Measurements from ENCODE around the gene GPHN.

Gene GPHN

DNA sequence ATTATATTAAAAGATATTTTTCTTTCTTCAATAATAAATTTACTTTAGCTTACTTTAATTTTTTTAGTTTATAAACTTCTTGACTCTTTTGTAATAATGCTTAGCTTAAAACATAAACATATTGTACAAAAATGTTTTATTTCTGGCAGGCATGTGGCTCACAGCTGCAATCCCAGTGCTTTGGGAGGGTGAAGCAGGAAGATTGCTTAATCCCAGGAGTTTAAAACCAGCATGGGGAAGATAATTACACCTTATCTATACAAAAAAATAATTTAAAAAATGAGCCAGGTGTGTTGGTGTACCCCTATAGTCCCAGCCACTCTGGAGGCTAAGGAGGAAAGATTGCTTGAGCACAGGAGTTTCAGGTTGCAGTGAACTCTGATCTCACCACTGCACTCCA, 120.7 kb downstream of the GPHN start:
- Histone ChIP-seq H2BK120ac (ENCODE audit: insufficient read depth, low read length, poor library complexity) (no peak overlapping the region), H4K91ac (ENCODE audit: low read depth, low read length) (no peak overlapping the region), H3K18ac (ENCODE audit: low read length) (no peak overlapping the region), H3K9ac (ENCODE audit: low read length) (no peak overlapping the region), H3K9me3 (ENCODE audit: insufficient read depth, low read depth, low read length) (no peaks in the 10 kb centered on the region), H3K27ac (ENCODE audit: low read depth, low read length) (no peak overlapping the region), H4K12ac (ENCODE audit: low read depth, low read length) (no peak overlapping the region), H2AK5ac (ENCODE audit: low read length) (no peak overlapping the region), H3K4me3 (ENCODE audit: low read depth, low read length) (no peak overlapping the region), H3K4me1 (ENCODE audit: control insufficient read depth in 1 of 2, insufficient read depth in 2 of 2, low read length in 2 of 2) (no peaks in the 10 kb centered on the region), H2BK12ac (ENCODE audit: low read length) (no peak overlapping the region), H3K4ac (ENCODE audit: low read depth, low read length) (no peak overlapping the region), H2BK5ac (ENCODE audit: low read depth, low read length, poor library complexity) (no peak overlapping the region), H3K4me2 (ENCODE audit: low read length) (no peak overlapping the region), H3K79me1 (ENCODE audit: low read length) (no peaks in the 10 kb centered on the region), H3K14ac (ENCODE audit: low read length) (no peak overlapping the region), H3K27me3 (ENCODE audit: insufficient read depth, low read length) (no peaks in the 10 kb centered on the region), H3K36me3 (ENCODE audit: control insufficient read depth in 1 of 2, insufficient read depth in 2 of 2, low read length in 2 of 2) (no peaks in the 10 kb centered on the region), H3K79me2 (ENCODE audit: control insufficient read depth, insufficient read depth, low read length, poor library complexity) (no peaks in the 10 kb centered on the region), H4K8ac (ENCODE audit: low read depth, low read length) (no peak overlapping the region), H2AFZ (ENCODE audit: insufficient read depth, low read length, poor library complexity) (no peak overlapping the region), H3K23ac (ENCODE audit: low read length) (no peak overlapping the region)
- peak; percentile 27 to 71 for DNase-seq

DNA sequence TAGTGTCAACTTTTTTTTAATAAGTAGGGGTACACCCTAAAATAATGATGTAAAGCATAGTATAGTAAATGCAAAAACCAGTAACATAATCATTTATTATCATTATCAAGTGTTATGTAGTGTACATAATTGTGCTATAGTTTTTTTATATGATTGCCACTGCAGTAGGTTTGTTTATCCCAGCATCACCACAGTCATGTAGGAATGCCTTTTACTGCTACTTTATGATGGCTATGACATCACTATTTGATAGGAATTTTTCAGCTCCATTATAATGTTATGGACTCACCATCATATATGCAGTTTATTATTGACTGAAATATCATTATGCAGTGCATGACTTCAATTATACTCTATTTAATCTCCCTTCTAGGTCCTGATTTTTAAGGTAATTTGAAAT, 121.6 kb downstream of the GPHN start:
- Histone ChIP-seq H2BK5ac (ENCODE audit: low read depth, low read length, poor library complexity) (no peak overlapping the region), H3K4me2 (ENCODE audit: low read length) (no peak overlapping the region), H2AFZ (ENCODE audit: insufficient read depth, low read length, poor library complexity) (no peak overlapping the region), H3K4me1 (ENCODE audit: control insufficient read depth in 1 of 2, insufficient read depth in 2 of 2, low read length in 2 of 2) (no peaks in the 10 kb centered on the region), H3K18ac (ENCODE audit: low read length) (no peak overlapping the region), H3K9ac (ENCODE audit: low read length) (no peak overlapping the region), H3K27ac (ENCODE audit: low read depth, low read length) (no peak overlapping the region), H4K12ac (ENCODE audit: low read depth, low read length) (no peak overlapping the region), H3K27me3 (ENCODE audit: insufficient read depth, low read length) (no peaks in the 10 kb centered on the region), H3K4me3 (ENCODE audit: low read depth, low read length) (no peak overlapping the region), H3K36me3 (ENCODE audit: control insufficient read depth in 1 of 2, insufficient read depth in 2 of 2, low read length in 2 of 2) (no peaks in the 10 kb centered on the region), H3K9me3 (ENCODE audit: insufficient read depth, low read depth, low read length) (no peaks in the 10 kb centered on the region), H2BK12ac (ENCODE audit: low read length) (no peak overlapping the region), H2BK120ac (ENCODE audit: insufficient read depth, low read length, poor library complexity) (no peak overlapping the region), H3K23ac (ENCODE audit: low read length) (no peak overlapping the region), H2AK5ac (ENCODE audit: low read length) (no peak overlapping the region), H3K4ac (ENCODE audit: low read depth, low read length) (no peak overlapping the region), H4K8ac (ENCODE audit: low read depth, low read length) (no peak overlapping the region), H3K79me2 (ENCODE audit: control insufficient read depth, insufficient read depth, low read length, poor library complexity) (no peaks in the 10 kb centered on the region), H4K91ac (ENCODE audit: low read depth, low read length) (no peak overlapping the region), H3K79me1 (ENCODE audit: low read length) (no peaks in the 10 kb centered on the region), H3K14ac (ENCODE audit: low read length) (no peak overlapping the region)
- peak; percentile 31 to 78 for DNase-seq

DNA sequence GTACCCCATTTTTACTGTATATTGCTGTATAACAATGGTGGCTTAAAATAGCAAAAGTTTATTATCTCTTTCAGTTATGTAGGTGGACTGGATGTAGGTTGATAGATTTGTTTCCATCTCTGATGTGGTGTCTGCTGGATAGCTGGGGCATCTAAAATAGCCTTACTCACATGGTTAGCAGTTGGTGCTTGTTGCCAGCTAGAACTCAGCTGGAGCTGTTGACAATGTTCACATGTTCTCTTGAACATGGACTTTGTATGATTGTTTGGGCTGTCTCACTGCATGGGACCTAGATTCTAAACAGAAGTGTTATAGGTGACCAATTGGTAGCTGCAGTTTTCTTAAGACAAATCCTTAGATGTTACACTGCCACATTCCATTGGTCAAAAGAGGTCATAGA, 126.9 kb downstream of the GPHN start:
- H3K36me3 ChIP-seq (ENCODE audit: control insufficient read depth in 1 of 2, insufficient read depth in 2 of 2, low read length in 2 of 2) = no peaks in the 10 kb centered on the region
- peaks cover 2 to 3% of the 10 kb centered on the region in 2 experiments for H3K4me1 ChIP-seq (ENCODE audit: control insufficient read depth in 1 of 2, insufficient read depth in 2 of 2, low read length in 2 of 2)
- H3K23ac ChIP-seq (ENCODE audit: low read length) = no peak overlapping the region
- H2AFZ ChIP-seq (ENCODE audit: insufficient read depth, low read length, poor library complexity) = no peak overlapping the region
- no peak overlapping the region for H3K4me3 ChIP-seq (ENCODE audit: low read depth, low read length)
- H3K79me2 ChIP-seq (ENCODE audit: control insufficient read depth, insufficient read depth, low read length, poor library complexity) = no peaks in the 10 kb centered on the region
- no peak overlapping the region for H2BK120ac ChIP-seq (ENCODE audit: insufficient read depth, low read length, poor library complexity)
- no peak overlapping the region for H3K4ac ChIP-seq (ENCODE audit: low read depth, low read length)
- H4K8ac ChIP-seq (ENCODE audit: low read depth, low read length) = no peak overlapping the region
- H4K12ac ChIP-seq (ENCODE audit: low read depth, low read length) = no peak overlapping the region
- H3K9me3 ChIP-seq (ENCODE audit: insufficient read depth, low read depth, low read length) = no peaks in the 10 kb centered on the region
- H3K27ac ChIP-seq (ENCODE audit: low read depth, low read length) = no peak overlapping the region
- H3K27me3 ChIP-seq (ENCODE audit: insufficient read depth, low read length) = no peaks in the 10 kb centered on the region
- no peak overlapping the region for H4K91ac ChIP-seq (ENCODE audit: low read depth, low read length)
- H3K14ac ChIP-seq (ENCODE audit: low read length) = no peak overlapping the region
- H3K4me2 ChIP-seq (ENCODE audit: low read length) = no peak overlapping the region
- no peaks in the 10 kb centered on the region for H3K79me1 ChIP-seq (ENCODE audit: low read length)
- no peak overlapping the region for H2AK5ac ChIP-seq (ENCODE audit: low read length)
- H2BK5ac ChIP-seq (ENCODE audit: low read depth, low read length, poor library complexity) = no peak overlapping the region
- H3K9ac ChIP-seq (ENCODE audit: low read length) = no peak overlapping the region
- H3K18ac ChIP-seq (ENCODE audit: low read length) = no peak overlapping the region
- peak in 1 of 2 donors; percentile 19 for DNase-seq
- no peak overlapping the region for H2BK12ac ChIP-seq (ENCODE audit: low read length)

DNA sequence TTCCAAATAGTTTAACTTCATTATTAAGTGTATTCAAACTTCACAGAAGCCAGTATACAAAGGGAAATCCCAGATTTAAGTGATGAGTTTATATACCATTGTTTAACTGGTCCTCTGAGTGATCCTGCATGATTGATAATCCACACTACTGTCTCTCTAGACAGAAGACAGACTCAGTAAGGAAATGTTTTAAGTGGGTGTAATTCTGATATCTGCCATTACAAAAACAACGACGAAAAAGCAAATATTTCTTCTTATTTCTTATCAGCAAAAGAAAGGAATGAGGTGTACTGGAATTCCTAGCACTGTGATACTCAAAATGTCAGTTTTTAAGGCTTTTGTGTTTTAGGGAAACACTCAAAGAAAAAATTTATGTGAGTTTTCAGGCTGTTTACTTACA, 127.5 kb downstream of the GPHN start:
- H3K4me1 ChIP-seq (ENCODE audit: control insufficient read depth in 1 of 2, insufficient read depth in 2 of 2, low read length in 2 of 2) = peaks cover 2 to 3% of the 10 kb centered on the region in 2 experiments
- peak in 1 of 2 donors; percentile 60 for DNase-seq
- H3K23ac ChIP-seq (ENCODE audit: low read length) = no peak overlapping the region
- H3K4me2 ChIP-seq (ENCODE audit: low read length) = no peak overlapping the region
- H3K18ac ChIP-seq (ENCODE audit: low read length) = no peak overlapping the region
- H3K9me3 ChIP-seq (ENCODE audit: insufficient read depth, low read depth, low read length) = no peaks in the 10 kb centered on the region
- no peaks in the 10 kb centered on the region for H3K79me2 ChIP-seq (ENCODE audit: control insufficient read depth, insufficient read depth, low read length, poor library complexity)
- no peaks in the 10 kb centered on the region for H3K27me3 ChIP-seq (ENCODE audit: insufficient read depth, low read length)
- H3K4me3 ChIP-seq (ENCODE audit: low read depth, low read length) = no peak overlapping the region
- no peak overlapping the region for H2BK120ac ChIP-seq (ENCODE audit: insufficient read depth, low read length, poor library complexity)
- no peak overlapping the region for H2BK5ac ChIP-seq (ENCODE audit: low read depth, low read length, poor library complexity)
- H2AFZ ChIP-seq (ENCODE audit: insufficient read depth, low read length, poor library complexity) = no peak overlapping the region
- H2BK12ac ChIP-seq (ENCODE audit: low read length) = no peak overlapping the region
- H3K79me1 ChIP-seq (ENCODE audit: low read length) = no peaks in the 10 kb centered on the region
- no peaks in the 10 kb centered on the region for H3K36me3 ChIP-seq (ENCODE audit: control insufficient read depth in 1 of 2, insufficient read depth in 2 of 2, low read length in 2 of 2)
- H4K8ac ChIP-seq (ENCODE audit: low read depth, low read length) = no peak overlapping the region
- H3K4ac ChIP-seq (ENCODE audit: low read depth, low read length) = no peak overlapping the region
- H3K9ac ChIP-seq (ENCODE audit: low read length) = no peak overlapping the region
- no peak overlapping the region for H2AK5ac ChIP-seq (ENCODE audit: low read length)
- no peak overlapping the region for H4K12ac ChIP-seq (ENCODE audit: low read depth, low read length)
- WGBS (ENCODE audit: extremely low coverage, insufficient coverage, insufficient read length) = no CpG with 5 or more reads among the region's 2 CpGs
- no peak overlapping the region for H3K27ac ChIP-seq (ENCODE audit: low read depth, low read length)
- H3K14ac ChIP-seq (ENCODE audit: low read length) = no peak overlapping the region
- H4K91ac ChIP-seq (ENCODE audit: low read depth, low read length) = no peak overlapping the region

DNA sequence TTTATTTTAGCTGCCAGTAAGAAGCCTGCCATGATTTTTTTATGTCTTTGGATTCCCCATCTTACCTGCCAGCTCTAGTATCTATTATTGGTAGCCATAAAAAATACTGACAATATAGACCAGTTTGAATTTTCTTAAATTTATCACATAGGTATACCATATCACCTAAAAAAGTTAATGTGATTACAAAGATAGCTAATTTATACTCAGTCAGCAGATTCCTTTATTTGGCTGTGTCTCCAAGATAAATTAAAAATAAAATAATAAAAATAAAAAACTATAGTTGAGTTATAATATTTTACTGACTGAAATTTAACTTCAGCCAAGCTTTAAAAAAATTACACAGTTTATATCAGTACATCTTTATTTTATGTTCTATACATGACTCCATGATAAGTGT, 128.3 kb downstream of the GPHN start:
- Histone ChIP-seq H2AFZ (ENCODE audit: insufficient read depth, low read length, poor library complexity) (no peak overlapping the region), H3K4me2 (ENCODE audit: low read length) (no peak overlapping the region), H4K12ac (ENCODE audit: low read depth, low read length) (no peak overlapping the region), H2BK5ac (ENCODE audit: low read depth, low read length, poor library complexity) (no peak overlapping the region), H4K8ac (ENCODE audit: low read depth, low read length) (no peak overlapping the region), H3K79me2 (ENCODE audit: control insufficient read depth, insufficient read depth, low read length, poor library complexity) (no peaks in the 10 kb centered on the region), H3K36me3 (ENCODE audit: control insufficient read depth in 1 of 2, insufficient read depth in 2 of 2, low read length in 2 of 2) (no peaks in the 10 kb centered on the region), H3K14ac (ENCODE audit: low read length) (no peak overlapping the region), H3K79me1 (ENCODE audit: low read length) (no peaks in the 10 kb centered on the region), H2BK12ac (ENCODE audit: low read length) (no peak overlapping the region), H2BK120ac (ENCODE audit: insufficient read depth, low read length, poor library complexity) (no peak overlapping the region), H3K18ac (ENCODE audit: low read length) (no peak overlapping the region), H3K23ac (ENCODE audit: low read length) (no peak overlapping the region), H3K4me1 (ENCODE audit: control insufficient read depth in 1 of 2, insufficient read depth in 2 of 2, low read length in 2 of 2) (peaks cover 2 to 3% of the 10 kb centered on the region in 2 experiments), H2AK5ac (ENCODE audit: low read length) (no peak overlapping the region), H3K9ac (ENCODE audit: low read length) (no peak overlapping the region), H3K4me3 (ENCODE audit: low read depth, low read length) (no peak overlapping the region), H3K27me3 (ENCODE audit: insufficient read depth, low read length) (no peaks in the 10 kb centered on the region), H3K27ac (ENCODE audit: low read depth, low read length) (no peak overlapping the region), H4K91ac (ENCODE audit: low read depth, low read length) (no peak overlapping the region), H3K9me3 (ENCODE audit: insufficient read depth, low read depth, low read length) (no peaks in the 10 kb centered on the region), H3K4ac (ENCODE audit: low read depth, low read length) (no peak overlapping the region)
- no peak for DNase-seq

Data from trophoblast cell (in vitro differentiated cells and primary cell).